HG02610 (cell line): ENCODE results near the gene ARMC8.

Experiments
- ATAC-seq: cut with Tn5 transposase; IDR thresholded peaks from one replicate; pipeline ENCODE4 v1.9.1; 2021; ENCODE audit warnings: mild to moderate bottlenecking, moderate library complexity; ENCODE audit not compliant: unreplicated experiment

ARMC8 gene

DNA sequence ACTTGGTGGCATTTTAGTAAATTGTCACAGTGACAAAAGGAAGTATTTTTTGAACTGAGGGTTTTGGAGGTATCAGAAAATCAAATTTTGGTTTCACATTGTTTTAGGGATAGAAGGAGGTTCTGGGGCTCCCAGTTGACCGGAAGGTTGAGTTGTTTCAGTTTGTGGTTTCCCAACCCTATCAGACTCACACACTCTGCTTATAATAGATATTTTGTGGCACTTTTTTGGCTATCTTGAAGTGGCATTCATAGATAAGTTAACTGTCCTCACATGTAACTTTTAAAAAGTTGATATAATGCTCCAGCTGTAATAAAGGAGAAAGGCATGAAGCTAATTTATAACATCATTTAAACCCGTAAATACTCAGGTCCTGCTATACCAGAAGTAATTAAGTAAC is 12.8 kb downstream of the ARMC8 start:
- peak; percentile 65 for ATAC-seq

DNA sequence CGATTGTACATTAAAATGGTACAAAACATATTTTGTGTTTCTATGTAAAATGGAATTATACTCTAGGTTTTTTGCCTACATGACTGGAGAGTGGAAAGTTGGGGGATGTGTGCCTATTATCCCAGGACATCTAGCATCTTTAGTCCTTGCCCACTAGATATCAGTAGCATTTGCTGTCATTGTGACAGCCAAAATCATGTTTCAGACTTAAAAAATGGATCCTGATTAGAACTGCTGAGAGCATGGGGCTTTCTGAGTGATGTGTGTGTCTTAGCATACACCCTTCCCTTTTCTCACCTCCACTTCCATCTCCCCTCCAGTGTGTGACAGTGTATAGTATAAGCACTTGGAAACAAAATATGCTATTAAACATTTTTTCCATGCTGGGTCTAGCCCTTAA is 13.3 kb downstream of the ARMC8 start:
- ATAC-seq = no peak

DNA sequence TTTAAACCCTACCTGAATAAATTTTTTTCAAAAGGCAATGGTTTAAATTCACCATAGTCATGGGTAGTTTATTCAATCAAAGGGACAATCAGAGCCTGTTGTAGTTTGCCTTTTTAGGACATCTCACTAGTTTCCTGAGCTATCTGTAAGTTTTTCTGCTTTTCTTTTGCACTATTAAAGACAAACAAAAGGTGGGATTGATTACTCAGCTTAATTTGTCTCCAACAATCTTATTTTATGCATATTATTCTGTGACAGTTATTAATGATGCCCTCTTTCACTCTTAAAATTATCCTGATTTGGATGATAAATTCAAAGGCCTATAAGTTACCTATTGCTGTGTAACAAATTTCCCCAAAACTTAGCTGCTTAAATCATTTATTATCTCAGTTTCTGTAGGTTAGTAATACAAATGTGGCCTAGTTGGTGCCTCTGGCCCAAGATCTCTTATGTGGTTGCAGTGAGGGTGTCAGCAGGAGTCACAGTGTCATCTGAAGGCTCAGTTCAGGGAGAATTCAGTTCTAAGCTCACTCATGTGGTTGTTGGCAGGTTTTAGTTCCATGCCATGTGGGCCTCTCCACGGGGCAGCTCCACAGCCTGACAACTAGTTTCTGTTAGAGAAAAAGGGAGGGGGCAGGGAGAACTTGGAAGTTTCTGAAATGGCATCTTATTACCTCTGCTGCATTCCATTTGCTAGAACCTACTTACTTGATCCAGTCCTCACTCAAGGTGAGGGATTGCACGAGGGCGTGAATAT is 16.0 kb downstream of the ARMC8 start:
- ATAC-seq = no peak

GRCh38 chr3:138203938-138204337 is 16.8 kb downstream of the ARMC8 start:
- no peak for ATAC-seq

DNA sequence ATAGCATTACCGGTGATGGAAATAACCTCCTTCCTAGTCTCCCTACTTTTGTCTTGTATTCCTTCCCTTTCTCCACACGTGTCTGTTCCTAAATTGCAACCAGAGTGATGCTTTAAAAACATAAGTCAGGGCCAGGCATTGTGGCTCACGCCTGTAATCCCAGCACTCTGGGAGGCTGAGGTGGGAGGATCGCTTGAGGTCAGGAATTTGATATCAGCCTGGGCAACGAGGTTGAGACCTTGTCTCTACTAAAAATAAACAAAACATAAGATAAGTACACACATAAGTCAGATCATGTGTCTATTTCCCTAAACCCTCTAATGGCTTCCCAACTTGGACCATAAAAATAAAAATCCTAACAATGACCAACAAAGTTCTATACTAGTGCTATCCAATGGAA is 18.4 kb downstream of the ARMC8 start:
- ATAC-seq = no peak

GRCh38 chr3:138206196-138206595 is 19.1 kb downstream of the ARMC8 start:
- ATAC-seq = no peak

- ATAC-seq = no peak
Measured at GRCh38 chr3:138210528-138210927, 23.4 kb downstream of the ARMC8 start.

- no peak for ATAC-seq
Measured at GRCh38 chr3:138213398-138214085, 26.4 kb downstream of the ARMC8 start.

- ATAC-seq = no peak
Measured at GRCh38 chr3:138219255-138219654, 32.2 kb downstream of the ARMC8 start.

- ATAC-seq = no peak
Measured at GRCh38 chr3:138220242-138220641, 33.1 kb downstream of the ARMC8 start.

- no peak for ATAC-seq
Measured at GRCh38 chr3:138220788-138221187, 33.7 kb downstream of the ARMC8 start.

- ATAC-seq = no peak
Measured at GRCh38 chr3:138222131-138222941, 35.2 kb downstream of the ARMC8 start.

DNA sequence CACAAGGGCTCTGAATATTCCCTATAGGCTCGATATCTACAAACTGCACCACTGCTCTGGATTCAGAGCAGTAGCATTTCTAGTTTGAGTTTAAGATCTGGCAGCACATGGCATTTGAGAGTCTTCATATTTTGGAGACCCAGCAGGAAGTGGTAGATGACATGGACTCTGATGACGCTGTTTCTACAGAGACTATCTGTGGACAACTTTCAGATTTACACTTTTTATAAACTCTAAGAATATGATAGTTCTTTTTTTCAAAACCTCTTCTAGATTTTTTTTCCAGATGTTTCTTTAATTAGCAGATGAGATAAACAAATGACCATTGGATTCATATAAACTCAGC is 35.8 kb downstream of the ARMC8 start:
- no peak for ATAC-seq

GRCh38 chr3:138227650-138228049 is 40.5 kb downstream of the ARMC8 start:
- ATAC-seq = no peak

GRCh38 chr3:138230525-138230924 is 43.4 kb downstream of the ARMC8 start:
- ATAC-seq = peak; percentile 46

DNA sequence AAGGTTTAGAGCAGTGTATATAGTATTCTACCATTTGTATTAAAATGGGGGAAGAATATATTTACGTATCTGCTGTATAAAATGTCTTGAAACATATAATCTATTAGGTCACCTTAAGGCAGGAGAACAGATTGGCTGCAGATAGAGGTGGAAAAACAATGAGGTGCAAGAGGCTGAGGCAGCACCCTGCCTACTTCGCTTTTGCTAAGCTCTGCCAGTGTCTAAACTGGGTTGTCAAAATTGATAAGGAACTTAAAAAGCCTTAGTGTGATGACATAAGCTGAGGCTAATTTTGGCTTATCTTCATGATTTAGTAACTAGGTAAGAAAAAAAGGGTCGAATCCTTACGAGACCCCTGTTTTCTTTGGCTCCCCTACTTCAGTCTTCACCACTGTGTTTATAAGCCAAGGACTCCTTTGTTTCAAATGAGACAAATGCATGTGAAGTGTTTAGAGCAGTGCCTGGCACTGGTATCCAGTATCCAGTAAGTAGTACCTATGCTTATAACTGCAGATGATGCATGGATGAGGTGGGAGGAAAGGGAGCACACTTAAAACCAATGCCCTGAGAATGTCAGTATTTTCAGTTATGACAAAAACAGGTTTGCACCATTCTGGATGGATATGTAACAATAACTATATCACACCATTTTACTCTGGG is 45.7 kb downstream of the ARMC8 start:
- ATAC-seq = no peak

- peak; percentile 47 for ATAC-seq
Measured at GRCh38 chr3:138234401-138235179, 47.5 kb downstream of the ARMC8 start.

DNA sequence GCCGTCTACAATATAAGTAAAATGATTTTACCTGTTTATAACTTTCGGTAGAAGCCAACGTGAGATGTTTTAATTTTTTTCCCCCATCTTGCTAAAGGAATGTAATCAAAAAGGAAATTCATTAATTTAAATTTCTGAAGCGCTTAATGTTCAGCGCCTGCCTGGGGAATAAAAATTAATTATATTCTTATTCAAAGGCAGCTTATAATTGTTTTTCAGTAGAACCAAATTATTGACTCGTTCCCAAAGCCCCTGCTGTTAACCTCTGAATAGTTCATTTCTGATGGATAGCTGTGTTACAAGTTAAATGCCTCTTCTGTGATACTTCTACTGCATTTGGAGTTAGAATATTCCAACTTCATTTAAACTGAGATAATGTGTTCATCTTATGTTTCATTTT is 51.6 kb downstream of the ARMC8 start:
- ATAC-seq = no peak

DNA sequence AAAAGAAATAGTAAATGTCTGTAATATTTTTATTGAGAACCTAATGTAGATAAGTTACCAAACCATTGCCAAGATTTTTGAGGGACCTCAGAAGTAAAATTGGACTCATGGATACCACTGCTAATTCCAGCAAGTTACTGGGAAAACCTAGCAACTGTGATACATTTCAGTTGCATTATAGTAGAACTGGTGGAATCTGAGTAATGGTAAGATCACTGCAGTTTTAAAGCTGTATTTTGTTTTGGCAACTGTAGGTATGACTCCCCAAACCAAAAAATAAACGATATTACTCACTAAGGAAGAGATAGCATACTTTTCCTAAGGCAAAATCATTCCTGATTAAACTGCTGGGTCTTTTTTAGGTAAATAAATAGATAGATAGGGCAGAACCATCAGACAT is 54.0 kb downstream of the ARMC8 start:
- no peak for ATAC-seq

DNA sequence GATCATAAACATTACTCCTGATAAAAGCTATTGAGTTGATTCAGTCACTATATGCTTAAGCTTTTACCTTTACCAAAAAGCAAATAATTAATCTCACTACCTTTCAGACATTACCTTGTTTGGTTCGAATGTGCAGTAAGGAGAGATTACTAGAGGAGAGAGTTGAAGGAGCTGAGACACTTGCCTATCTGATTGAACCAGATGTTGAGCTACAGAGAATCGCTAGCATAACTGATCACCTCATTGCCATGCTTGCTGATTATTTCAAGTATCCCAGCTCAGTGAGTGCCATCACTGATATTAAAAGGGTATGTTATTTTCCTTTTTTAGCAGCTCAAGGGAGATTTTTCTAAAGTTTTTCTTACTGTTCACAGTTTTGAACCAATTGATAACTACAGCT is 54.6 kb downstream of the ARMC8 start:
- ATAC-seq = no peak

- ATAC-seq = no peak
Measured at GRCh38 chr3:138242466-138242865, 55.4 kb downstream of the ARMC8 start.
